Testis (tissue), 3 donors: ENCODE measurements around the gene IL17REL. TPM values are rescaled to one million over a fixed set of nuclear protein-coding genes. Genes with fewer than 3 reads are reported as not detected.

Experiments
- DNase-seq: peaks from one replicate; pipeline ENCODE4 v3.0.0-alpha.2; 2019
- H3K27ac ChIP-seq, 2 donors: fragments of 200-600 bp; sonication (generic); one replicate each; pipeline ENCODE4 v1.5.1; 2019
- H3K27me3 ChIP-seq: fragments of 200-600 bp; sonication (generic); one replicate; pipeline ENCODE4 v1.5.1; 2019
- H3K36me3 ChIP-seq: fragments of 200-600 bp; sonication (generic); one replicate; pipeline ENCODE4 v1.5.1; 2017; ENCODE audit warnings: low read depth; ENCODE audit errors: missing control alignments
- H3K4me1 ChIP-seq: fragments of 200-600 bp; sonication (generic); one replicate; pipeline ENCODE4 v1.5.1; 2019
- H3K4me3 ChIP-seq, 2 donors: fragments of 200-600 bp; sonication (generic); one replicate each; pipeline ENCODE4 v1.5.1; 2017 to 2019
- H3K9me3 ChIP-seq: fragments of 200-600 bp; sonication (generic); one replicate; pipeline ENCODE4 v1.5.1; 2017
- POLR2A ChIP-seq: fragments of 450-650 bp; IDR thresholded peaks from one replicate; pipeline ENCODE4 v1.6.1; 2017; ENCODE audit warnings: antibody characterized with exemption, mild to moderate bottlenecking, moderate library complexity
- WGBS, 2 donors: methylation state at CpG; one replicate each; pipeline ENCODE4 v1.1.5; 2018; 5-methylcytosine and 5-hydroxymethylcytosine counted together
- intact Hi-C: fragments of 100-400 bp; cut with DNase I; formaldehyde crosslinking; loops from one replicate; pipeline ENCODE4 v1.15.1; 2023; ENCODE audit warnings: low total_unique reads
- polyA plus RNA-seq: library from polyadenylated mRNA; stranded (reverse); fragments of 350-450 nt; fragmentation: Illumina TruSeq; extraction: RNeasy Lipid Tissue Mini Kit (QIAGEN cat#74804); gene quantifications from one replicate; pipeline ENCODE4 v1.2.3, GENCODE V29; 2014; ENCODE audit warnings: low read depth, low replicate concordance; ENCODE audit not compliant: insufficient read depth
- total RNA-seq, 2 donors: library from RNA; depleted of rRNA; stranded (reverse); fragments of >200 nt; gene quantifications; one replicate each; pipeline ENCODE4 v1.2.3, GENCODE V29; 2016
- TF ChIP-seq, protein P1 (sequence below), 3 experiments: fragments of 450-650 bp in 2 of 3; fragments of 200-600 bp in 1 of 3; sonication (generic) in 1 of 3; IDR thresholded peaks; one replicate each; pipeline ENCODE4 v1.5.1; 2016 to 2019; ENCODE audit warnings: antibody characterized with exemption in 3 of 3, mild to moderate bottlenecking in 2 of 3, moderate library complexity in 1 of 3

Gene IL17REL
- total and polyA plus RNA-seq, 3 donors from 2014 or later: 0.25 to 0.55 (median 0.30) TPM

DNA sequence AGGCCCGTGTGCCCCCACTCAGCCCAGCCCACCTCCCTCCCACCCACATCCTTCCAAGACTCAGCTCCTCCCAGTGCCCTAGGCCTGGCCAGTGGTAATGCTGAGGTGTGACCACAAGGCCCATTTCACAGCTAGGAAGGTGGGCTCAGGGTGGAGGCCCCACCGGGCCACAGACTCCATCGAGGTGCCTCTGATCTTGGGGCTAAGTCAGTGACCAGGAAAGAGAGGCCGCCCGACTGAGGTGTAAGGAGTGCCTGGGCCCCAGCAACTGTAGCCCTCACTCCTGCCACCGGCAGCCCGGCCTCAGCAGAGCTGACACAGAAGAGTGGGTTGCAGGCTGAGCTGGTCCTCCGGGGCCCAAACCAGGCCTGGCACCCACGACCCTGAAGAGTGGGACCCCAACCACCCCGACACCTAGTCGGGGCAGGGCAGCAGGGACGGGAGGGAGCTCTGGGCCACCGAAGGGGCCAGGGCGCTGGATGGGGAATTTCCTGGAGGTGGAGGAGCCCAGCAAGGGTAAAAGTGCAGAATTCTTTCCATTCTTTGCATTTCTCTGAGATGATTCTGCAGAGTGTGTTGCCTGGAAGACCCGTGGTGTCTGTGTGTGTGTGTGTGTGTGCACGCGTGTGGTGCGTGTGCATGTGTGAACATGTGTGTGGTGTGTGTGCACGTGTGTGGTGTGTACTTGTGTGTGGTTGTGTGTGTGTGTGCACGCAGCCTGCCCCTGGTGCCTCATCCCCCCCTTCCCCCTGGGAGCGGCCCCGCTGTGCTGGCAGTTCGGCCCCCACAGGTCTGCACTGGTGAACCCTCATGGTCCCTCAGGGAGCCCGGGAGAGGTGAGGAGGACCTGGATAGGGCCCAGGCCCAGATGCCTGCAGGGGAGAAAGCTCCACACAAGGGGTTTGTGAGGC is 60.3 kb downstream of the IL17REL start:
- TF ChIP-seq POLR2A: no peak
- TF ChIP-seq, protein P1, sequence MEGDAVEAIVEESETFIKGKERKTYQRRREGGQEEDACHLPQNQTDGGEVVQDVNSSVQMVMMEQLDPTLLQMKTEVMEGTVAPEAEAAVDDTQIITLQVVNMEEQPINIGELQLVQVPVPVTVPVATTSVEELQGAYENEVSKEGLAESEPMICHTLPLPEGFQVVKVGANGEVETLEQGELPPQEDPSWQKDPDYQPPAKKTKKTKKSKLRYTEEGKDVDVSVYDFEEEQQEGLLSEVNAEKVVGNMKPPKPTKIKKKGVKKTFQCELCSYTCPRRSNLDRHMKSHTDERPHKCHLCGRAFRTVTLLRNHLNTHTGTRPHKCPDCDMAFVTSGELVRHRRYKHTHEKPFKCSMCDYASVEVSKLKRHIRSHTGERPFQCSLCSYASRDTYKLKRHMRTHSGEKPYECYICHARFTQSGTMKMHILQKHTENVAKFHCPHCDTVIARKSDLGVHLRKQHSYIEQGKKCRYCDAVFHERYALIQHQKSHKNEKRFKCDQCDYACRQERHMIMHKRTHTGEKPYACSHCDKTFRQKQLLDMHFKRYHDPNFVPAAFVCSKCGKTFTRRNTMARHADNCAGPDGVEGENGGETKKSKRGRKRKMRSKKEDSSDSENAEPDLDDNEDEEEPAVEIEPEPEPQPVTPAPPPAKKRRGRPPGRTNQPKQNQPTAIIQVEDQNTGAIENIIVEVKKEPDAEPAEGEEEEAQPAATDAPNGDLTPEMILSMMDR (IDR thresholded peaks at IDR 0.05): no peak
- no peaks in the 10 kb centered on the region for H3K36me3 ChIP-seq
- DNase-seq: no peak
- no peaks in the 10 kb centered on the region for H3K9me3 ChIP-seq
- intact Hi-C loops: no loop called here
- H3K27ac ChIP-seq: no peak overlapping the region
- no peak overlapping the region for H3K4me3 ChIP-seq
- 64 to 68% methylated on average over 8 to 24 of the region's 24 CpGs for WGBS, 2 donors
- H3K27me3 ChIP-seq: no peaks in the 10 kb centered on the region
- H3K4me1 ChIP-seq: peaks cover 16% of the 10 kb centered on the region

DNA sequence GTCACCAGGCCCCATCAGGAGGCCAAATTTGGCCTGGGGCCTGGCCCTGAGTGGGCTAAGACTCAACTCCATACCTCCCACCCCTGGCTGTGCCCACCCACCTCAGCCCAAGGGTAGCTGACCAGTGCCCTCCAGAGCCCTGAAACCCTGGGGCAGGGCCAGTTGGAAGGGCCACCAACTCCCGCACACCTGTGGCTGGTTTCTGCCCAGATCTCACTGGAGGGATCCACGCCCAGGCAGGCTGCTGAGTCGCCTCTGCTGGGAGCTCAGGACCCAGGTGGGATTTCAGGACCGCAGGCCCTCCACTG is 60.9 kb downstream of the IL17REL start:
- 70 to 90% methylated on average over 2 to 4 of the region's 4 CpGs for WGBS, 2 donors

DNA sequence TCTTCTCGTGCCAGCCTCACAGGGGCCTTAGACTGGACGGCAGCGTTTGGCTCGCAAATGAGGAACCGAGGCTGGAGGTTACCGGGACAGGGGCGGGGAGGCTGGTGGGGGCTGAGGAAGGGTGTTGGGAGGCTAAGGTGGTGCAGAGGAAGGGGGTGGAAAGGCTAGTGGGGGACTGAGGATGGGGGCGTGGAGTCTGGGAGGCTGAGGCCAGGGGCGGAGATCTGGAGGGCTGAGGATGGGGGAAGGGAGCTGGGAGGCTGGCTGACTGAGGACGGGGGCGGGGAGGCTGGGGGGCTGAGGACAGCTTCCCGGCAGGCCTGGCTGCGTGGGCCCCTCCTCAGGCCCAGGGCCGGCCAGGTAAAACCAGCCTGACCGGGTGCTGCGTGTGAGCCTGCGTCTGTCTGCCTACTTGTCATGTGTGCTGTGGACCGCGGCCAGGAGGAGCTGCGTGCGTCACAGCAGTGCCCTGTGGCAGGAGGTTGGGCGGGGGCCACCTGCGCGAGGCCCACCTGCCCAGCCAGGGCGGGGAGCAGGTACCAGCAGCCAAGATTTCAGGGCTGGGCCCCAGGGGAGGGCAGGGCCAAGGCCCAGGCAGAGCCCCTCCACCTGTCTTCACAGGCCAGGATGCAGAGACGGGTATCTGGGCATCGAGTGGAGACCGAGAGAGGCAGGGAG is 61.4 kb downstream of the IL17REL start:
- H3K36me3 ChIP-seq: no peaks in the 10 kb centered on the region
- no peaks in the 10 kb centered on the region for H3K27me3 ChIP-seq
- no peak overlapping the region for H3K27ac ChIP-seq
- 89 to 93% methylated on average over 19 to 20 of the region's 28 CpGs for WGBS, 2 donors
- intact Hi-C loops: no loop called here
- TF ChIP-seq, protein P1 (IDR thresholded peaks at IDR 0.05): no peak
- TF ChIP-seq POLR2A: no peak
- peaks cover 16% of the 10 kb centered on the region for H3K4me1 ChIP-seq
- no peaks in the 10 kb centered on the region for H3K9me3 ChIP-seq
- no peak for DNase-seq
- H3K4me3 ChIP-seq: no peak overlapping the region

More for the DNA sequence above, 60.9 kb downstream of the IL17REL start:
- DNase-seq: no peak
- Histone ChIP-seq H3K27me3 (no peaks in the 10 kb centered on the region), H3K9me3 (no peaks in the 10 kb centered on the region), H3K36me3 (no peaks in the 10 kb centered on the region), H3K27ac (no peak overlapping the region), H3K4me1 (peaks cover 16% of the 10 kb centered on the region), H3K4me3 (no peak overlapping the region)
- intact Hi-C loops: no loop called here
- TF ChIP-seq POLR2A: no peak
- TF ChIP-seq, protein P1 (IDR thresholded peaks at IDR 0.05): no peak

DNA sequence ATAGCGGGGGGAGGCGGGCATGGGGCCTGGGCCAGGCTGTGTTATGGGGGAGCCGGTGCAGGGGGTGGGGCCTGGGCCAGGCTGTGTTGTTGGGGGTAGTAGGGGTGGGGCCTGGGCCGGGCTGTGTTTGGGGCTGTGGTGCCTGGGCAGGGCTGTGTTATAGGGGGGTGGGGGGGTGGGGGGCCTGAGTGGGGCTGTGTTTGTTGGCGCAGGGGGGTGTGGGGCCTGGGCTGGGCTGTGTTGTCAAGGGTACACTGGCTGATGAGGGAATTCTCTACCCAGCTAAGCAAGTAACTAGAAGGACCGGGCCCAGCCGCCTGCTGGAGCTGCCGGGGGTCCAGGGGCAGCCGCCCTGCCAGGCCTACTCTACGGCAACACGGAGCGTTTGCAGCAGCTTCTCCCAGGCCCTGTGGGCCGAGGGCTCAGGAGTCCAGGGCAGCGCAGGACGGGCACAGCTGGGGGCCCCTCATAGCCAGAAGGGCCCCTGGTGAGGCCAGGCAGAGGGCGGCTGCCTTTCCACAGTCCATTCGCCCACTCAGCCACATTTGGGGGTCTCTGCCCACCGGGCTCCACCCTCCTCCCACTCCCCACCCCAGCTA is 62.1 kb downstream of the IL17REL start:
- H3K36me3 ChIP-seq: no peaks in the 10 kb centered on the region
- H3K27ac ChIP-seq: no peak overlapping the region
- DNase-seq: no peak
- intact Hi-C loops: no loop called here
- no peaks in the 10 kb centered on the region for H3K9me3 ChIP-seq
- H3K27me3 ChIP-seq: no peaks in the 10 kb centered on the region
- no peak for TF ChIP-seq POLR2A
- TF ChIP-seq, protein P1 (IDR thresholded peaks at IDR 0.05): no peak
- H3K4me1 ChIP-seq: peaks cover 16% of the 10 kb centered on the region
- WGBS, 2 donors: 89 to 92% methylated on average over 11 to 18 of the region's 18 CpGs
- H3K4me3 ChIP-seq: no peak overlapping the region
